Activated CD4-positive, alpha-beta T cell treated with anti-CD3 and anti-CD28 coated beads, Interleukin-2, amount 50 U/mL, for 1 hour (primary cell): Measurements from ENCODE around the gene BOLL.
"Not testable (repeated sequence)": the region's sequence is repeated elsewhere in the genome, so short reads cannot be mapped to it uniquely, and the experiment has no call there.

Experiments used
- DNase-seq: peaks from one replicate; pipeline ENCODE4 v3.0.0-alpha.2; 2020

The BOLL gene, protein sequence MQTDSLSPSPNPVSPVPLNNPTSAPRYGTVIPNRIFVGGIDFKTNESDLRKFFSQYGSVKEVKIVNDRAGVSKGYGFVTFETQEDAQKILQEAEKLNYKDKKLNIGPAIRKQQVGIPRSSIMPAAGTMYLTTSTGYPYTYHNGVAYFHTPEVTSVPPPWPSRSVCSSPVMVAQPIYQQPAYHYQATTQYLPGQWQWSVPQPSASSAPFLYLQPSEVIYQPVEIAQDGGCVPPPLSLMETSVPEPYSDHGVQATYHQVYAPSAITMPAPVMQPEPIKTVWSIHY

DNA sequence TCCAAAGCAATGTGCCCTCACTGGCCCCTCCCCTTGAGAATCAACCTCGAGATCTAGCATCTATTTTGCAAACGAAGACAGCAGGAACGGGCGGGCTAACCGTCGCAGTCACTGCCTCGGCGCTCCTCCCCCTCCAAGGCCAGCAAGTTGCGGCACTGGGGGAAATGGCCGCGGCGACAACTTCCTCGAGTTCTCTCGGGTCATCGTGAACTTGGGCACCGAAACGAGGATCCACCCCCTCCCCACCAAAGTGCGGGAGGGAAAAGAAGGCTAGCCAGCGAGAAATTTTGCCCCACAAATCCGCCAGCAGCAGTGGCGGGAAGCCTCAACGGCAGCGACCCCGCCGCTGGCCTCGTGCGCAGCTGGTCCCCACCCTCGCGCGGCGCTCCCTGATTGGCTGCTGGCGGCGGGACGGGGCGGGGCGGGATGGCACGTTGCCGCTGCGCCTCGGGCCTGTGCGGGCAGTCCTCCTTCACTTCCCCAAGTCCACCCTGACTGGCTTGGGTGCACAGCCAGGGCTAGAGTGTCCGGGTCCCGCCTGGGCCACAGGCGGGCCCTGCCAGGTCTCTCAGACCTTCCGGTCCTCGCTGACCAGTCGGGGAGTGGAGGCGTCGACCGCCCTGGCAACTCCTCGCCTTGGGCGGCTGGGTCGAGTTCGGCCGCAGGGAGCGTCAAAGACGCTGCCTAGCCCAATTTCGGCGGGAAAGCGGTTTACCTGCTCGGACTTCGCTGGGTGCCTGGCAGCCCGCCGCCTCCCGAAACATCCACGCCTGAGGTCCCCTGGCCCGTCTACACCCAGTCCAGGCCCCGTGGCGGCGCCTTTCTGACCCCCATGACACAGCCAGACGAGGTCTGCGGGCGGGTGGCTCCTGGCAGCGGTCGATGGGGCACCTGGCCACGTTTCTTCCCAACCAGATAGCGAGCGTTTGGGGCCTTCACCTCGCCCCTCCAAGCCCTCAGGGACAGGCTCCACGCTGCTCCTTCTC is at the start of gene BOLL:
Gene BOLL (minus strand): TSS at position 364 of the 986 bp plus-strand sequence. CDS start 3,469 bp downstream, outside the sequence.
- DNase-seq: no peak

DNA sequence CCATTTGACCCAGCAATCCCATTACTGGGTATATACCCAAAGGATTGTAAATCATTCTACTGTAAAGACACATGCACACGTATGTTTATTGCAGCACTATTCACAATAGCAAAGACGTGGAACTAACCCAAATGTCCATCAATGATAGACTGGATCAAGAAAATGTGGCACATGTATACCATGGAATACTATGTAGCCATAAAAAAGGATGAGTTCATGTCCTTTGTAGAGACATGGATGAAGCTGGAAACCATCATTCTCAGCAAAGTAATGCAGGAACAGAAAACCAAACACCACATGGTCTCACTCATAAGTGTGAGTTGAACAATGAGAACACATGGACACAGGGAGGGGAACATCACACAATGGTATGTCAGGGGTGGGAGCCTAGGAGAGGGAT is 49.7 kb upstream of the BOLL start:
- DNase-seq: not testable (repeated sequence)

DNA sequence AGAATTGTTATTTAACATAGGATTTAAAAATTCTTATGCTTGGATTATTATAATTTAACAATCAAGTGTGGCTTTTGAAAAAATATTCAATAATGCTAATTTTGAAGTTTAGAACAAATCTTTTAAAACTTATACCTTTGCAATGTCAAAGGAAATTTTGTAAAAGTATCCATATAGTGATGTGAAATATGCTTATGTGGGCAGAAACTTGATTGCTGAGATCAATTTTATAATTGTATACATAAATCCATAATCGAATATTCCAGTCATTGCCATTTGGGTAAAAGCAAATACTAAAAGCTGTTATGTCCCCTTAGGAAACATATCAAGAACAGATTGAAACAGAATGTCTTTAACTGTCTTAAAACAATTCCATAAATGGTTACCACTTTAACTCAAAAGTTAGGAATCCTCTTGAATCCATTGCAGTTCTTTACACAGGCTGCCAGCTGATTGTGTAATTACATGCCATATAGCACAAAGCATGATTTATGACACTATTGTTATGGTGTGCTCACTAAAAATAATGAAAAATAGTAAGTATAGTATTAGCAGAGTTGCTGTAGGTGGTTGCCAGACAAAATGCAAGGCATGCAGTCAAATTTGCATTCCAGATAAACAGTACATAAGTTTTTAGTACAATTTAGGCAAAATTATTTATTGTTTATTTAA is 43.5 kb upstream of the BOLL start:
- no peak for DNase-seq

DNA sequence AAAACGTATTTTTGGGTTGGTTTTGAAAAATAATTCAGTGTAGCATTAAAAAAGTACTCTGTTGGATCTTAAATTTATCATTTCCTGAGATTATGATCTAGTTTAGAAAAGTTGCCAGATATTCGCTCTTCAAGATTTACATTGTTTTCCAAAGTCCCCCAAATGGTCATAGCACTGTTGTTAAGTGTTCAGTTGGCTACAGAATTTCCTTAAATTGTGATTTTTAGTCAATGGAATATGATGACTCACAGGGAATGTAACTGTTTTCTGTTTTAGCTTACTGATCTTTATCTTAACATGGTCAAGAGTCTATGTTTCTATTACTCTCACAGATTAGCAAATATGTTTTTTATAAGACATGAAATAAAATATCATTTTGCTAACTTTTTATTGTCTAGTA is 42.5 kb upstream of the BOLL start:
- DNase-seq: no peak

DNA sequence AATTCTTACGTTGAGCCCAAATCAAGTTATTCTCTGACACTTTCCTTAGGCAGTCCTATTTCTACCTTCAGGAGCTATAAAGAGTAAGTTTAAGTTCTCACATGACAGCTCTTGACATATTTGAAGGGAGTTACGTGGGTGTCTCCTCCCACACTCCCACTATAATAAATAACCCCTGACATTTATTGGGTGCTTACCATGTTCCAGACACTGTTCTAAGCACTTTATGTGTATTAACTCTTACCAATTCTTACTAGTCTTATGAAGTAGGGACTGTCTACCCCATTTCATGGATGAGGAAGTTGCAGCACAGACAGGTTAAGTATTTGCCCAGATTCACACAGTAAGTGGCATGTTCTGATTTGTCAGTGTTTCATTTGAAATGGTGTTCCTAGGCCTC is 37.2 kb upstream of the BOLL start:
- DNase-seq: no peak

DNA sequence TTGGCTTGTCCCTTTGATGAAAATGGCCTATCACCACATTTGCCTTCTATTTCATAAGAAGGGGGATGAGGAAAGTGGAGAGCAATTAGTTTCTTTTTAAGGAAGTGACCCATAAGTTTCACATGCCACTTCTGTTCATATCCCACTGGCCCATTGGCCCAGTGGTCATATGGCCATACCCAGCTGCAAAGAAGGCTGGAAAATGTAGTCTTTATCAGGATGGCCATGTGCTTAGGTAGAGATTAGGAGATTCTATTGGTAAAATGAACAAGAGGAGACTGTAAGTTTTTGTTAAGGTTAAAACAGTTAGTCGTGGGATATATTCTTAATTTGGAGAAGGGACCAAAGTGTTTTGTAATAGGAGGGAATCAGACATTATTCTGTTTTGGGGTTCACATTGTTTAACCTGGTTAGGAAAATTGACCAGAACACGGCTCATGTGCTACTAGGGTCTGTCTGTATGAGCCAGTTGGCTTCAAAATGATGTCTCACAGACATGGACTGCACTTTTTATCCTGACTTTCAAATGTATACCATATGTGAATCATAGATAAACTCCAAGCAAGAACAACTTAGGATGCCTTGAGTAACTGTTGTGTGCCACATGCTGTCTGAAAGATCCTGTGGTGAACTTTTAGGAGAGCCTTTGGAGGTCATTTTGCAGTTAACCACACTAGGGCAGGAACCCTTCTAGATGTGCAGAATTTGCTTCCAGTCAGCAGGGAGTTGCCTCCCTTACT is 36.6 kb upstream of the BOLL start:
- no peak for DNase-seq

DNA sequence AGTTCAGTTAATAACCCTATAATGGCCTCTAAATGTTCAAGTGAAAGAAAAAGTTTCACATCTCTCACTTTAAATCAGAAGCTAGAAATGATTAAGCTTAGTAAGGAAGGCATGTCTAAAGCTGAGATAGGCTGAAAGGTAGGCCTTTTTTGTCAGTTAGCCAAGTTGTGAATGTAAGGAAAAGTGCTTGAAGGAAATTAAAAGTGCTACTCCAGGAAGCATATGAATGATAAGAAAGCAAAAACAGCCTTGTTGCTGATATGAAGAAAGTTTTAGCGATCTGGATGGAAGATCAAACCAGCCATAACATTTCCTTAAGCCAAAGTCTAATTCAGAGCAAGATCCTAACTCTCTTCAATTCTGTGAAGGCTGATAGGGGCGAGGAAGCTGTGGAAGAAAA is 29.4 kb upstream of the BOLL start:
- no peak for DNase-seq

DNA sequence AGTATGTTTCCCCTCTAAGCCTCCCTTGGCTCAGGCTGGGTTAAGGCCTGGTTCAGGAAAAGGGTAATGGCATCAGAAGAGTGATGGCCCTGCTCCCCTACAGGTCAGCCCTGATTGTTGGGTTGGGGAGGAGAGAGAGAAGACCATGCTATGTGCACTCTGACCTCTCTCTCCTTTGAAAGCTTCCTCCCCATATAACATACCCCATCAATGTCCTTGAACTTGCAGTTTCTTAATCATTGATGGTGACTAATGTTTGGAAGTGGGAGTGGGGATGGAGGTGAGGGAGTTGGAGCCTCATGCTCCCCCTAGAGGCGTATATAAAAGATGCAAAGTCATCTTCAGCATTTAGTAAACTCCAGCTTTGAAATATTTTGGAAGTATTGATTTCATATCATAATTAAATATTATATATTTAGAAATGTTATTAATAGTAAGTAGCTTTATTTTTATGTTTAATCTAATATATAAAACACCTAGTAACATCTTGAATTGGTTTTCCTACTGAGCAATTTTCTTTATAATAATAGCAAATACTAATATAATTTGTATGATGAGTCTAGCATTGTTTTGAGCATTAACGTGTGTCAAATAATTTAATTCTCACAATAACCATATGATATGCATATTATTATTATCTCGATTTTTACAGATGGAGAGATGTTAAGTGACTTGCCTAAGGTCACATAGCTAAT is 28.1 kb upstream of the BOLL start:
- DNase-seq: no peak

DNA sequence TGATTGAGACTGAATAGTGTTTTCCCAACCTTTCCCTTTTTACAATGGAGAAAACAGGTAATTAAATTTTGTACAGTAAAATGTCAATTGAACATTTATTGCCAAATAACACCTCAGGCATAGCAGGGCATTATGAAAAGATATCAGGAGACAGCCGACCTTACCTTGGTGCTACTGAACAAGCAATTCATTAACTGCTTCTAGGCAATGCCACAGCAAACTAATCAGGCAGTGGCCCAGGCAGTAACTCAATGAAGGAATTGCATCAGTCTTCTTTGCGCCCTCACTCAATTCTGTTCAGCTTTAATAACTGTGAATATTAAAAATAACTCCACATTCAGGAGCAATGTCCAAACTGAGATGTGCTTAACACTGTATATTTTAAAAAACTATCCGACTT is 25.4 kb upstream of the BOLL start:
- no peak for DNase-seq

DNA sequence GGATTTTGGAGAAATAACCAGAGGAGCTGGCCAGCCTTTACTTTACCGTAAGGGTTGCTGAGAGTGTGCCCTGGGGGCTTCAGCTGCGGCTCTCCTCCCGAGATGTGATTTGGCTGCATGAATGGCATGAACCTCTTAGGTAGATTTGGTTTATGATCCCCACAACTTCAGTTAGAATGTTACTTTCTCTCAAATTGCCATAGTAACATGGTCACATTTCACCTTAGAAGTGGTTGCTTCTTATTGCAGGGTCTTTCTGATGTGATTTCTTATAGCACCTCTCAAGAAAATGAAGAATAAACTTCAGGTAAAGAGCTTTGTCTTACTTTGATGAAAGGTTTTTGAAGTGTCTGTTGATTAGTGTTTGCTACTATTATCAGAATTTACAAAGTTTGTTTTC is 24.9 kb upstream of the BOLL start:
- no peak for DNase-seq

DNA sequence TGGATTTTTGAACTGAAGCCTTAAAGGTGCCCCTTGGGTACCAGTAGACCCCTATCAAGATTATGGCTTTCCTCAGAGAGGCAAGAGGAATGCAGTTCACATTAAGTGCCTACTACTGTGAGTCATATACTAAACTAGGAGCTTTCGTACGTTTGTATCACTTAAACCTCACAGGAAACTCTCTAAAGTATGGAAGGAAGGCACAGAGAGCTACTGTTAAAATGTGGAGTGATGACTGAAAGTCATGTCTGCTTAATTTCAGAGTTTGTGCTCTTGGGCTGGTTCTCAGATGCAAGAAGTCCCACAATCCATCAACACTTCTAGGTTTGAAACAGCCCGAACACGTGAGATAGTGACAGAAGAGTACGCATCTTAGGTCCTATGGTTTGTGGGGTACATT is 23.9 kb upstream of the BOLL start:
- no peak for DNase-seq

DNA sequence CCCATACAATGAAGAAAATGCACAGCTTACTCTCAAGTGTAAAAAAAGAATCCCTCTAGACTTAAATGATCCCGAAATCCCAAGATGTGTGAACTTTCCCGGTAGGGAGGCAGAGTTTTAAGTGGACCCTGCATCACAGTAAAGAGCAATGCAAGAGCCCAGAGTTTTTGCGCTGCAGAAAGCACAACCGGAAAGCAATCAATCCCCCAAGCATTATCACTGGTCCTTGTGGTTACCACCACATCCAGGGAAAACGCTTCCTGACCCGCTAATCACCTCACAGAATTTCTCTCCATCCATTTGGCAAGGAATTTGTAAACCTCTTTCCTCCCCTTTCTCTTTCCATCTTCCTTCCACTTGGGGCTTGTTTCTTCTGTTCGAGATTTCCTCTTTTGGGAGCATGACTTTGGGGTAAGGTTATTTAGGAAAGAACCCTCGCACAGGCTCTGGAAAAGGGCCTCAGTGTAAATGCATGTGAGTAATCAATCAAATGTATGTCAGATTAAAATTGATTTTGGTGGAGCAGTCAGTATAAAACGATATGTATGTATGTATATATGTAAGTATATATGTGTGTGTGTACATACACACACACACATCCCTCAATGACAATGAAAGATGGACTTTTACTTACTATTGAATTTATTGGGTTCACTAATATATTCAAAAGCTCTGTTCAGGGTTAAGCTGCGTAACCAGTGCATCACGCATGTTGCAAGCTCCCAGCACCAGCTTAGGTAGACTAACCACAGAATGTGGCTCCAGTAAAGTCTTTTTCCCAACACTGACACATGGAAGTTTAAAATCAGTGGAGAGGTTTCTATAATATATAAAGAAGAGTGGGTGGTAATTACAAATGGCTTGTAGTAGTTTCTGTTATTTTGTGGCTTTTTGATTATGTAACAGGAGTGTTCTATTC is 20.9 kb upstream of the BOLL start:
- DNase-seq: no peak

DNA sequence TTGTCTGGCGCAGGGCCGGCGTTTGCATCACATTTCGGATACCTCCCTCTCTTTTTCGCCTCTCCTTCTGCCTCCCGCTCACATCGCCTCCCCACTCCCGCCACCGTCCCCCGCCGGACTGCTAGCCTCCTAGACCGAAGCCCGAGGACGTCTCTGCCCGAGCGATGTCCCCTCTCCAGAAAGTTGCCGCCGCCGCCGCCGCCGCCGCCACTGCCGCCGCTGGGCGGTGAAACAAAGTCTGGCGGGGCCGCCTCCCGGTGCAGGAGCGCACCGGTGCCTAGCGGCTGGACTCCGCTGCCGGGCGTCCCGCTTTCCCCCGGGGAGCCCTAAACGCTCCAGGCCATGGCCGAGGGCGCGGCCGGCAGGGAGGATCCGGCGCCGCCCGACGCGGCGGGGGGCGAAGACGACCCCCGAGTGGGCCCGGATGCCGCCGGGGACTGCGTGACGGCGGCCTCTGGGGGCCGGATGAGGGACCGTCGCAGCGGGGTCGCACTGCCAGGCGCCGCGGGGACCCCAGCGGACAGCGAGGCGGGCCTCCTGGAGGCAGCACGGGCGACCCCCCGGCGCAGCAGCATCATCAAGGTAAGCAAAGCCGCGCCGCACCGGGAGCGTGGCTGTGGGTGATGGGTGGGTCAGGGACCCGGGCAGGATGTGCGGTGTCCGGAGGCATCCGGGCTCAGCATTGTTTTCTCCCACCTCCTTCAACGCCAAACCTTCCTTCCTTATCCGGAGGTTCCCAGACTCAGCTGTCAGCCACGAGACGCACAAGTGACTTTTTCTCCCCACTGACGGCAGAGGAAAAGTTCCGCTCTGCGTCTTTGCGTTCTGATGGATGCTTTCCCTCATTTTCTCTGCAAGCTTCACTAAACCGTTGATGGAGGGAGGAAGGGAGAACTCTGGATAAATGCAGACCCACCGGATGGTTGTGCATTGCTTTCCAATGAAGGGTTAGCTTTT is 19.9 kb upstream of the BOLL start:
- peak; percentile 37 for DNase-seq

DNA sequence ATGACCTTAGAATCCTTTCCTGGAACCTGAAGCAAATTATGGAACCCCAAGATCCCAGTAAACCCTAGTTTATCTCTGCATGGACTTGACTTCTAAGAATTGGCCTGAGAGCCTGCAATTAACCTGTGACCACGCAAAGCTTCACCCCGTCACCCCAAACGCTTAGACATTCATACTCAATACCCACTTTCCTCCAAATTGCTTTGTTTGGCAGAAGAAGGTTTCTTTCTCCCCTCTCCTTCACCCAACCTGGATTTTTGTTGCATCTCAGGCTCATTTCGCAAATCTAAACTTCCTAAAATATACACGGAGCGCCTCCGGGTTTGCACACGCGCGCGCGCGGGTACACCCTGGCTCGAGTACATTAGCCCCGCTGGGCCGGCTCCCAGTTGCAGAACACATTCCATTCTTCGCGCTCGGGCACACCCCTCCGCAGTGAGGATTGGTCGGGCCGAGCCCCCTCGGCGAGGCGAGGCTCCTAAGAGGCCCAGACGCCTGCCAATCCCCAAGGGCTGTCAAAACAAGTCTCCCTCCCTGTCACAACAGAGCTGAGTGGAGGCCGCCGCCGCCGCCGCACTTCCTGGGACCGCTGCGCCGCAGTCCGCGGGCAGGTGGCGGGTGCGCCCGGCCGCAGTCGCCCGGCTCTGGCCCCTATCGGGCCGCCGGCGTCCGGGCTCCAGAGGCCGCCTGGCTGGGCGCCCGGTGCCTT is 19.1 kb upstream of the BOLL start, which contains the start of gene PLCL1:
Gene PLCL1 (plus strand): TSS at position 545 of the 709 bp plus-strand sequence.
- peak; percentile 87 for DNase-seq

DNA sequence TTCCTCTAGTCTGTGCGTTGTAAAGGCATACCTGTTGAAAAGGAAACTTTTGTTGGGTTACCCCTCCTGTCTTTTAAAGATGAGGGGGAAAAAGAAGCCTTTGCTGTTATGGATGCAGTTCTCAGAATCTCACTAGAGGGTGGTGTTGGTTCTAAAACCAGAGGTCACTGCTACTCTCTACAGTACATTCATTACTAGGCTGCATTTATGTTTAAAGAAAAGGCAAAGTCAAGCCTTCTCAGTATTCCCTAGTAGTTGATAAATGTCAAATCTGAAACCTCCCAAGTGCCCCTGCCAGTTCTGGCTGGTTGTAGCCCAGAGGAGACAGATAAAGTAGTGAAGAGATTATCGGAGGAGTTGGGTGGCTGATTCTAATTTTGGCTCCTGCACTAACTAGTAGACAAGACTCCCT is 17.9 kb upstream of the BOLL start:
- no peak for DNase-seq

DNA sequence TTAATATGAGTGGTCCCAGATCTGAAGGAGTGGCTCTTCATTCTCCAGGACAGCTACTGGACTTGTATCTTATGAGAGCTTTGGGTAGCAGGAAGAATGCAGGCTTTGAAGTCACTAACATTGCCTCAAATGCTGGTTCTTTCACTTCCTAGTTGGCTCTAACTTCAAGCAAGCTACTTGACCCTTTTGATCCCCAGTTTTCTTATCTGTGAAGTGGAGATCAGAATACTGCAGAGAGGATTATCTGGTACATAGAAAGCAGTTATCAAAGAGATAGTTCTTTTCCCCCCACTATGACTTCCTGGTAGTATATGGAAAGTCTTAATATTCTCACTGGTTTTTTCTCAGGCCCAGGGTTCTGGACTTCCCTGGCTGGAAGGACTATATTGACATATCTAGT is 15.9 kb upstream of the BOLL start:
- no peak for DNase-seq

DNA sequence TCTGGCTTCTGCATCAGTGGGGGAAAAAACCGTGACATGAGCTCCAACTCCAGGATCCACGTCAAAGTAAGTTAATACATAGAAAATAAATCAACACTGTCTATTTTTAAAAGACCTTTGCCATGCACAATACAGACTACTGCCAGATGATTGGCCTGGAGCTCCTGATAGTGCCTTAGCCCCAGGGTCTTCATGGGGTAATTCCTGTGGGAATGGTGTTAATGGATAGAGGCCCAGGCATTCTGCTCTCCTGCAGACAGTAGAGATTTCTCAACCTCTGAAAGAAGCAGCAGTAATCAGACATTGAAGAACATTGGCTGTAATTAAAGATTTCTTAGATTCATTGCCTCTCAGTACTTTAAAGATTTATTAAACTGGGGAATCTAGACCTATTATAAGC is 15.0 kb upstream of the BOLL start:
- no peak for DNase-seq

DNA sequence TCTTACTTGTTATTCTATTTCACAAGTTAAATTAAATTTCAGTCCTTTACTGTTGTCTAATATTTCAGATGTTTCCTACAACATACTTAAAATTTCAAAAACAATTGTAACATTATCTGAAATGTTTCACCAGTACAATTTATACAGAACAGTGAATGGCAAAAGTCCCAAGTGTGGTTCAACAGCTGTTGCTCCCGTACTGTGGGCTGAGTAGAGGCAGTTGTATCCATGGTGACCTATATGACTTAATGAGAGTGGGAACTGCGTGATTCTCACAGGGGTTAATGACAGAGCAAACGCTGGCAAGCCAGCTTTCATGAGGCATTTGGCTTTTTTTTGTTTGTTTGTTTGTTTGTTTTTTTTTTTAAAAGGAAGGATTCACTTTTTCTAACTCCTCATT is 13.9 kb upstream of the BOLL start:
- no peak for DNase-seq

DNA sequence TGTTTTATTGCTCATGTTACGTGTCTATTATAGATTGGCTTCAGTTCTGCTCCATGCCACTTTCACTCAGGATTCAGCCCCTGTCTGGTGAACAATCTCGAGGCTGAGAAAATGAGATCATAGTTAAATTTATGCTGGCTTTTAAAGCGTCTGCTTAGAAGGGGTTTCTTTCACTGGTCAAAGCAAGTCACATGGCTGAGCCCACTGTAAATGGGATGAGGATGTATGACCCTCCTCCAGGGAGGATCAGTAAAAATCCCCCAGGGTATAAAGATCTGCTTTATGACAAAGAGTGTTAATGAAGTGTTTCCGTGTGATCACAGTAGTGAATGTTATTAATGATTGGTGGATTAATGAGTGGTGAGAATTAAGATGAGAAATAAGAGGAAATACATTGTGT is 13.1 kb upstream of the BOLL start:
- no peak for DNase-seq
